Spleen (tissue), 11 donors: ENCODE data around the gene ERBB4. TPM values are rescaled to one million over a fixed set of nuclear protein-coding genes. Genes with fewer than 3 reads are reported as not detected.

Source experiments
- DNase-seq: peaks from one replicate; pipeline ENCODE4 v3.0.0-alpha.2; 2020
- H3K27ac ChIP-seq, 8 donors: fragments of 200-600 bp; sonication (generic) in 7 of 8; 1 replicate in 4 of 8; 2 replicates in 4 of 8; pipeline versions ENCODE4 v1.5.0 to v1.8.0; 2016 to 2021; ENCODE audit warnings: inconsistent platforms in 4 of 8, mild to moderate bottlenecking in 4 of 8, moderate library complexity in 1 of 8
- H3K27me3 ChIP-seq, 7 donors: fragments of 200-600 bp; sonication (generic) in 6 of 7; replicated peaks in 1 of 7; 1 replicate in 4 of 7; 2 replicates in 3 of 7; pipeline versions ENCODE4 v1.5.0 to v1.8.0; 2016 to 2021; ENCODE audit warnings: inconsistent platforms in 3 of 7, mild to moderate bottlenecking in 1 of 7
- H3K36me3 ChIP-seq, 6 donors: fragments of 200-600 bp; sonication (generic) in 5 of 6; 1 replicate in 4 of 6; 2 replicates in 2 of 6; pipeline versions ENCODE4 v1.5.0 to v1.8.0; 2016 to 2021; ENCODE audit warnings: inconsistent platforms in 2 of 6
- H3K4me1 ChIP-seq, 6 donors: fragments of 200-600 bp; sonication (generic) in 5 of 6; 1 replicate in 3 of 6; 2 replicates in 3 of 6; pipeline versions ENCODE4 v1.5.0 to v1.8.0; 2016 to 2021; ENCODE audit warnings: inconsistent platforms in 3 of 6
- H3K4me3 ChIP-seq, 8 donors: fragments of 200-600 bp; sonication (generic) in 7 of 8; 1 replicate in 4 of 8; 2 replicates in 4 of 8; pipeline versions ENCODE4 v1.5.0 to v1.8.0; 2016 to 2021; ENCODE audit warnings: inconsistent platforms in 4 of 8, mild to moderate bottlenecking in 4 of 8, moderate library complexity in 2 of 8
- H3K9me3 ChIP-seq, 8 donors: fragments of 200-600 bp; sonication (generic) in 7 of 8; 1 replicate in 4 of 8; 2 replicates in 4 of 8; pipeline versions ENCODE4 v1.5.0 to v1.8.0; 2016 to 2021; ENCODE audit warnings: inconsistent platforms in 4 of 8
- CTCF ChIP-seq, 11 experiments: fragments of 200-600 bp in 7 of 11; fragments of 450-650 bp in 4 of 11; sonication (generic) in 4 of 11; IDR thresholded peaks in 8 of 11; conservative IDR thresholded peaks in 3 of 11; 1 replicate in 7 of 11; 2 replicates in 4 of 11; pipeline versions ENCODE4 v1.4.0 to v1.8.0; 2016 to 2021; ENCODE audit warnings: antibody characterized with exemption in 11 of 11, inconsistent platforms in 4 of 11, mild to moderate bottlenecking in 1 of 11
- POLR2A ChIP-seq, 3 donors: fragments of 450-650 bp; IDR thresholded peaks; one replicate each; pipeline ENCODE4 v1.5.1; 2017; ENCODE audit warnings: antibody characterized with exemption in 3 of 3, mild to moderate bottlenecking in 1 of 3
- POLR2AphosphoS5 ChIP-seq, 3 donors: sonication (generic); formaldehyde crosslinking; IDR thresholded peaks; one replicate each; pipeline ENCODE4 v1.5.1; 2017; ENCODE audit warnings: antibody characterized with exemption in 3 of 3
- WGBS, 5 donors: extraction: QIAGEN DNeasy Blood & Tissue Kit in 3 of 5; methylation state at CpG; one replicate each; pipeline versions ENCODE4 v1.1.5 to v1.1.7; 2013 to 2018; 5-methylcytosine and 5-hydroxymethylcytosine counted together
- intact Hi-C: fragments of 100-400 bp; cut with DNase I; formaldehyde crosslinking; loops from one replicate; pipeline ENCODE4 v1.15.0; 2023; ENCODE audit warnings: low total_unique reads
- polyA plus RNA-seq, 3 donors: library from polyadenylated mRNA; stranded (reverse); fragments of 200-250 nt; gene quantifications; one replicate each; pipeline ENCODE4 v1.2.1, GENCODE V29; 2013
- total RNA-seq, 7 donors: library from RNA; depleted of rRNA in 3 of 7; stranded (reverse); fragments of >200 nt in 3 of 7; fragmentation: NEBNext Ultra II Directional in 4 of 7; extraction: Animal tissue kit (Norgen Biotek cat#: 25700) in 4 of 7; gene quantifications; one replicate each; pipeline versions ENCODE4 v1.1.0 to v1.2.1, GENCODE V29; 2016 to 2021
- donor health status: healthy with polysubstance abuse.
- donor health status: DM: no; HTN: no; CAD: no; lungs with moderate emphysema.
- donor health status: DM: no; HTN: no; CAD: no.
- donor health status: Bipolar disorder and iron deficiency.
- donor health status: healthy.
- donor health status: DM: no; HTN: no; CAD: no.
- donor health status: DM: yes; HTN: yes; CAD: no.

Gene ERBB4
- total and polyA plus RNA-seq, 10 donors = under 0.01 to 1.4 (median 0.35) TPM

GRCh38 chr2:211981451-211981850, 557.2 kb downstream of the ERBB4 start:
- TF ChIP-seq POLR2AphosphoS5 (IDR thresholded peaks at IDR 0.05) (no peak), CTCF (IDR thresholded peaks at IDR 0.05 in 8 of 11, conservative IDR thresholded peaks at IDR 0.05 in 3 of 11) (no peak), POLR2A (IDR thresholded peaks at IDR 0.05) (no peak)
- Histone ChIP-seq H3K4me3 (no peak overlapping the region), H3K36me3 (no peaks in the 10 kb centered on the region), H3K9me3 (no peaks in the 10 kb centered on the region), H3K4me1 (no peaks in the 10 kb centered on the region), H3K27ac (no peak overlapping the region), H3K27me3 (no peaks in the 10 kb centered on the region)
- DNase-seq = no peak
- intact Hi-C loops = no loop called here
- WGBS, 5 donors = 39 to 61% (median 41%) methylated on average over 1 of the region's 1 CpG

DNA sequence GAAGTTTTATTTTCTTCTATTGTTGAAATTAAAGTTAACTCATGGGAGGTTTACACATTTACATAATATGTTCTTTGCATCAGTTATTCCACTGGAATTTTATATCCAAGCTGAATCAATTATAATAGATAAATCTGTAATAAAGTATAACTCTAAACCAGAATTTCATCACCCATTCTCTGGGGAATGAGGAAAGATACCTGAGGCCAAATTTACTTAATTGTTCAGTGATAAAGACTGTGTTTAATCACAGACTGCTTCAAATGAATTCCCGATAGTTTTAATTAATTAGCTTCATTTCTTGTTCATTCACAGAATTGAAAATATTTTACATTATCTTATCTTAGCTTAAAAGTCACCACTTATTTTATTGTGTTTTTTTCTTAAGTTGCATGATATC, 562.5 kb downstream of the ERBB4 start:
- TF ChIP-seq POLR2AphosphoS5 (IDR thresholded peaks at IDR 0.05) (no peak), POLR2A (IDR thresholded peaks at IDR 0.05) (no peak), CTCF (IDR thresholded peaks at IDR 0.05 in 8 of 11, conservative IDR thresholded peaks at IDR 0.05 in 3 of 11) (no peak)
- Histone ChIP-seq H3K27me3 (no peaks in the 10 kb centered on the region), H3K9me3 (peaks cover 0 to 15% (median under 1%) of the 10 kb centered on the region in 8 donors), H3K27ac (no peak overlapping the region), H3K4me3 (no peak overlapping the region), H3K4me1 (no peaks in the 10 kb centered on the region), H3K36me3 (no peaks in the 10 kb centered on the region)
- intact Hi-C loops = no loop called here
- no peak for DNase-seq
- 90 to 95% (median 93%) methylated on average over 1 of the region's 1 CpG for WGBS, 5 donors

DNA sequence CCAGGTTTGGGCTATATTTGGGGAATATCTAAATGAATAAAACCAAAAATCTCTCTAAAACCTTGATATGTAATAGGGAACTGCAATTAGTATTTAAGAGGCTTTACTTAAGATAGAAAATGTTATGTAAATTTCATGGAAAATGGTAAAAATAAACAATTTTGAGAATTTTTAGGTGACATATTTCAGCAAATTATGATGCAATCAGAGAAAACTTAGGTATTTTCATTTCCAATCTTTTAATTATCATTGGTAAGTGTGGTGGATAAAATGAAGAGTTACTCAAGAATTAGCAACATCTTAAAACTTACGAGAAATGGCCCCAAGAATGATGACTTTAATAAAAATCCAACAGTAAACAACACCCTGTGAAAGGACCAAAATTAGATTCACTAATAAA, 571.4 kb downstream of the ERBB4 start:
- no peak overlapping the region for H3K27ac ChIP-seq
- peaks cover 0 to 16% (median 8%) of the 10 kb centered on the region in 8 donors for H3K9me3 ChIP-seq
- 66 to 87% (median 76%) methylated on average over 1 of the region's 1 CpG for WGBS, 5 donors
- DNase-seq = no peak
- H3K4me3 ChIP-seq = no peak overlapping the region
- H3K27me3 ChIP-seq = no peaks in the 10 kb centered on the region
- no peak for TF ChIP-seq POLR2A (IDR thresholded peaks at IDR 0.05)
- no peak for TF ChIP-seq POLR2AphosphoS5 (IDR thresholded peaks at IDR 0.05)
- TF ChIP-seq CTCF (IDR thresholded peaks at IDR 0.05 in 8 of 11, conservative IDR thresholded peaks at IDR 0.05 in 3 of 11) = no peak
- H3K4me1 ChIP-seq = no peaks in the 10 kb centered on the region
- intact Hi-C loops = no loop called here
- no peaks in the 10 kb centered on the region for H3K36me3 ChIP-seq

DNA sequence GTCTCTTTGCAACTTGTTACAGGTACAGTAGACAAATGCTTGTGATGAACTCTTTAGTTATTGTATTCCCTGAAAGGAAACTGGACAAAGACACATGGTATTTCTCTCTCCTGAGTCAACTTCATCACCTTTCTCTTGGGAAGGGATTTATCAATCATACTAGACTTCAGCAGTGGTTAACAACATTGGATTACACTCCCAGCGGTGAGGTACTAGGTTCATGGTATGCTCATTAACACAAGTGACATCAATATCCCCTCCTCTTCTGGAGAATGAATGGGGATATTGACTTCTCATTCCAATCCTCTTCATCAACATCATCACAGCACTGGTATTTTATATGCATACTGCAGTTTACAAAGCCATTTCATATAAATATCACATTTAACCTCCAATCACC, 574.6 kb downstream of the ERBB4 start:
- H3K4me1 ChIP-seq = no peaks in the 10 kb centered on the region
- H3K27me3 ChIP-seq = no peaks in the 10 kb centered on the region
- no peak overlapping the region for H3K27ac ChIP-seq
- no peaks in the 10 kb centered on the region for H3K36me3 ChIP-seq
- TF ChIP-seq POLR2AphosphoS5 (IDR thresholded peaks at IDR 0.05) (no peak), POLR2A (IDR thresholded peaks at IDR 0.05) (no peak), CTCF (IDR thresholded peaks at IDR 0.05 in 8 of 11, conservative IDR thresholded peaks at IDR 0.05 in 3 of 11) (no peak)
- no peak overlapping the region for H3K4me3 ChIP-seq
- no peaks in the 10 kb centered on the region for H3K9me3 ChIP-seq
- no peak for DNase-seq
- intact Hi-C loops = no loop called here
- 69 to 95% (median 85%) methylated on average over 1 of the region's 1 CpG for WGBS, 5 donors
